Measurements from ENCODE around the gene PCDH8.

PCDH8 gene

GRCh38 chr13:52844836-52845235 is 3.6 kb downstream of the PCDH8 start:
- no peaks in the 10 kb centered on the region for H3K9me3 ChIP-seq (ENCODE audit: control insufficient read depth, low read length)
- no peak overlapping the region for H3K27ac ChIP-seq (ENCODE audit: insufficient read depth, low read depth, low read length, poor library complexity, severe bottlenecking)
- H3K27me3 ChIP-seq (ENCODE audit: control insufficient read depth, insufficient read depth, low read length, poor library complexity, severe bottlenecking): peaks cover 50% of the 10 kb centered on the region
- peaks cover 12% of the 10 kb centered on the region for H3K36me3 ChIP-seq (ENCODE audit: control insufficient read depth, insufficient read depth, low read length)
- 95% methylated on average over 11 of the region's 11 CpGs for WGBS, 2 experiments
- peaks cover 19% of the 10 kb centered on the region for H3K4me1 ChIP-seq (ENCODE audit: control insufficient read depth, insufficient read depth, low read length)
- no peak overlapping the region for H3K4me3 ChIP-seq (ENCODE audit: insufficient read depth, low read depth, low read length)

- H3K36me3 ChIP-seq (ENCODE audit: control insufficient read depth, insufficient read depth, low read length): peaks cover 12% of the 10 kb centered on the region
- WGBS, 2 experiments: 77% methylated on average over 10 of the region's 10 CpGs
- no peak overlapping the region for H3K4me3 ChIP-seq (ENCODE audit: insufficient read depth, low read depth, low read length)
- H3K4me1 ChIP-seq (ENCODE audit: control insufficient read depth, insufficient read depth, low read length): peaks cover 5% of the 10 kb centered on the region
- H3K27ac ChIP-seq (ENCODE audit: insufficient read depth, low read depth, low read length, poor library complexity, severe bottlenecking): no peak overlapping the region
- H3K9me3 ChIP-seq (ENCODE audit: control insufficient read depth, low read length): no peaks in the 10 kb centered on the region
- peaks cover 29% of the 10 kb centered on the region for H3K27me3 ChIP-seq (ENCODE audit: control insufficient read depth, insufficient read depth, low read length, poor library complexity, severe bottlenecking)
Observed at GRCh38 chr13:52842441-52842840, 6.0 kb downstream of the PCDH8 start.

- peaks cover 5% of the 10 kb centered on the region for H3K27me3 ChIP-seq (ENCODE audit: control insufficient read depth, insufficient read depth, low read length, poor library complexity, severe bottlenecking)
- H3K36me3 ChIP-seq (ENCODE audit: control insufficient read depth, insufficient read depth, low read length): peaks cover 1% of the 10 kb centered on the region
- peaks cover 3% of the 10 kb centered on the region for H3K4me1 ChIP-seq (ENCODE audit: control insufficient read depth, insufficient read depth, low read length)
- H3K9me3 ChIP-seq (ENCODE audit: control insufficient read depth, low read length): no peaks in the 10 kb centered on the region
- no peak overlapping the region for H3K27ac ChIP-seq (ENCODE audit: insufficient read depth, low read depth, low read length, poor library complexity, severe bottlenecking)
- no peak overlapping the region for H3K4me3 ChIP-seq (ENCODE audit: insufficient read depth, low read depth, low read length)
- 94 to 96% methylated on average over 6 of the region's 6 CpGs for WGBS, 2 experiments
Observed at GRCh38 chr13:52840066-52840465, 8.4 kb downstream of the PCDH8 start.

- Histone ChIP-seq H3K27me3 (ENCODE audit: control insufficient read depth, insufficient read depth, low read length, poor library complexity, severe bottlenecking) (no peaks in the 10 kb centered on the region), H3K9me3 (ENCODE audit: control insufficient read depth, low read length) (no peaks in the 10 kb centered on the region), H3K4me3 (ENCODE audit: insufficient read depth, low read depth, low read length) (no peak overlapping the region), H3K27ac (ENCODE audit: insufficient read depth, low read depth, low read length, poor library complexity, severe bottlenecking) (no peak overlapping the region), H3K36me3 (ENCODE audit: control insufficient read depth, insufficient read depth, low read length) (no peaks in the 10 kb centered on the region), H3K4me1 (ENCODE audit: control insufficient read depth, insufficient read depth, low read length) (peaks cover 7% of the 10 kb centered on the region)
- WGBS, 2 experiments: 51 to 62% methylated on average over 6 of the region's 6 CpGs
Observed at GRCh38 chr13:52838433-52839107, 9.9 kb downstream of the PCDH8 start.

- H3K4me1 ChIP-seq (ENCODE audit: control insufficient read depth, insufficient read depth, low read length): peaks cover 7% of the 10 kb centered on the region
- no peak overlapping the region for H3K27ac ChIP-seq (ENCODE audit: insufficient read depth, low read depth, low read length, poor library complexity, severe bottlenecking)
- no peaks in the 10 kb centered on the region for H3K36me3 ChIP-seq (ENCODE audit: control insufficient read depth, insufficient read depth, low read length)
- 92 to 94% methylated on average over 2 of the region's 2 CpGs for WGBS, 2 experiments
- no peaks in the 10 kb centered on the region for H3K9me3 ChIP-seq (ENCODE audit: control insufficient read depth, low read length)
- no peak overlapping the region for H3K4me3 ChIP-seq (ENCODE audit: insufficient read depth, low read depth, low read length)
- H3K27me3 ChIP-seq (ENCODE audit: control insufficient read depth, insufficient read depth, low read length, poor library complexity, severe bottlenecking): no peaks in the 10 kb centered on the region
Observed at GRCh38 chr13:52837850-52838249, 10.6 kb downstream of the PCDH8 start.

- Histone ChIP-seq H3K36me3 (ENCODE audit: control insufficient read depth, insufficient read depth, low read length) (no peaks in the 10 kb centered on the region), H3K4me1 (ENCODE audit: control insufficient read depth, insufficient read depth, low read length) (peaks cover 5% of the 10 kb centered on the region), H3K27ac (ENCODE audit: insufficient read depth, low read depth, low read length, poor library complexity, severe bottlenecking) (no peak overlapping the region), H3K9me3 (ENCODE audit: control insufficient read depth, low read length) (no peaks in the 10 kb centered on the region), H3K4me3 (ENCODE audit: insufficient read depth, low read depth, low read length) (no peak overlapping the region), H3K27me3 (ENCODE audit: control insufficient read depth, insufficient read depth, low read length, poor library complexity, severe bottlenecking) (no peaks in the 10 kb centered on the region)
- 60 to 68% methylated on average over 2 of the region's 2 CpGs for WGBS, 2 experiments
Observed at GRCh38 chr13:52835071-52835839, 13.2 kb downstream of the PCDH8 start.

GRCh38 chr13:52833296-52833875 is 15.1 kb downstream of the PCDH8 start:
- Histone ChIP-seq H3K36me3 (ENCODE audit: control insufficient read depth, insufficient read depth, low read length) (no peaks in the 10 kb centered on the region), H3K27ac (ENCODE audit: insufficient read depth, low read depth, low read length, poor library complexity, severe bottlenecking) (no peak overlapping the region), H3K27me3 (ENCODE audit: control insufficient read depth, insufficient read depth, low read length, poor library complexity, severe bottlenecking) (no peaks in the 10 kb centered on the region), H3K4me1 (ENCODE audit: control insufficient read depth, insufficient read depth, low read length) (peaks cover 5% of the 10 kb centered on the region), H3K4me3 (ENCODE audit: insufficient read depth, low read depth, low read length) (no peak overlapping the region), H3K9me3 (ENCODE audit: control insufficient read depth, low read length) (no peaks in the 10 kb centered on the region)
- WGBS, 2 experiments: 74% methylated on average over 5 of the region's 7 CpGs

- 81 to 85% methylated on average over 5 of the region's 5 CpGs for WGBS, 2 experiments
- H3K4me3 ChIP-seq (ENCODE audit: insufficient read depth, low read depth, low read length): no peak overlapping the region
- H3K27me3 ChIP-seq (ENCODE audit: control insufficient read depth, insufficient read depth, low read length, poor library complexity, severe bottlenecking): no peaks in the 10 kb centered on the region
- H3K4me1 ChIP-seq (ENCODE audit: control insufficient read depth, insufficient read depth, low read length): peaks cover 5% of the 10 kb centered on the region
- no peaks in the 10 kb centered on the region for H3K36me3 ChIP-seq (ENCODE audit: control insufficient read depth, insufficient read depth, low read length)
- no peak overlapping the region for H3K27ac ChIP-seq (ENCODE audit: insufficient read depth, low read depth, low read length, poor library complexity, severe bottlenecking)
- no peaks in the 10 kb centered on the region for H3K9me3 ChIP-seq (ENCODE audit: control insufficient read depth, low read length)
Observed at GRCh38 chr13:52832313-52832712, 16.1 kb downstream of the PCDH8 start.

- no peaks in the 10 kb centered on the region for H3K27me3 ChIP-seq (ENCODE audit: control insufficient read depth, insufficient read depth, low read length, poor library complexity, severe bottlenecking)
- WGBS, 2 experiments: 89 to 90% methylated on average over 2 of the region's 2 CpGs
- peaks cover 5% of the 10 kb centered on the region for H3K4me1 ChIP-seq (ENCODE audit: control insufficient read depth, insufficient read depth, low read length)
- H3K9me3 ChIP-seq (ENCODE audit: control insufficient read depth, low read length): no peaks in the 10 kb centered on the region
- no peaks in the 10 kb centered on the region for H3K36me3 ChIP-seq (ENCODE audit: control insufficient read depth, insufficient read depth, low read length)
- H3K4me3 ChIP-seq (ENCODE audit: insufficient read depth, low read depth, low read length): no peak overlapping the region
- no peak overlapping the region for H3K27ac ChIP-seq (ENCODE audit: insufficient read depth, low read depth, low read length, poor library complexity, severe bottlenecking)
Observed at GRCh38 chr13:52830946-52831345, 17.5 kb downstream of the PCDH8 start.

- H3K36me3 ChIP-seq (ENCODE audit: control insufficient read depth, insufficient read depth, low read length): no peaks in the 10 kb centered on the region
- no peaks in the 10 kb centered on the region for H3K9me3 ChIP-seq (ENCODE audit: control insufficient read depth, low read length)
- H3K27me3 ChIP-seq (ENCODE audit: control insufficient read depth, insufficient read depth, low read length, poor library complexity, severe bottlenecking): no peaks in the 10 kb centered on the region
- no peak overlapping the region for H3K27ac ChIP-seq (ENCODE audit: insufficient read depth, low read depth, low read length, poor library complexity, severe bottlenecking)
- no peak overlapping the region for H3K4me3 ChIP-seq (ENCODE audit: insufficient read depth, low read depth, low read length)
- H3K4me1 ChIP-seq (ENCODE audit: control insufficient read depth, insufficient read depth, low read length): no peaks in the 10 kb centered on the region
- WGBS, 2 experiments: 93 to 94% methylated on average over 7 of the region's 7 CpGs
Observed at GRCh38 chr13:52827839-52828238, 20.6 kb downstream of the PCDH8 start.
